Endometrium (tissue), 2 donors: Measurements from ENCODE around the gene ALDH1L1.

ENCODE experiments used
- FAIRE-seq: peaks from 2 replicates; lab custom pipeline; 2012; peaks lifted over from hg19 to GRCh38; lab: Jason Lieb, UNC
- donor health status: control.
- donor health status: control.

The ALDH1L1 gene

GRCh38 chr3:126194713-126195305, 14.4 kb upstream of the ALDH1L1 start:
- FAIRE-seq: no peak

GRCh38 chr3:126191246-126191645, 10.9 kb upstream of the ALDH1L1 start:
- FAIRE-seq: no peak

DNA sequence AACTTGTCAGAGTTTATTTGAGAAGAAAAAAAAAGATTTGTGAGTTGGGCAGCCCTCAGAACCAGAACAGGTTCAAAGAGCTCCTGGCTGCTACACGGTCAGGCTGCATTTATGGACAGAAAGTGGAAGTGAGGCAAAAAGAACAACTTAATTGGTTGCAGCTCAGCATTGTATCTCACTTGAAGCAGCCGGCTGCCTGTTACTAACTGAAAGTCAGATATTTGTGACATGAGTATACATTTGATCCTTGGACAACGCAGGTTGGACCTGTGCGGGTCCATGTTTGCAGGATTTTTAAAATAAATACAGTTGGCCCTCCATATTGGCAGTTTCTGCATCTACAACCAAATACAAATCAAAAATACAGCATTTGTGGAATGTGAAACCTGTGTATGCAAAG, 7.5 kb upstream of the ALDH1L1 start:
- FAIRE-seq: no peak

DNA sequence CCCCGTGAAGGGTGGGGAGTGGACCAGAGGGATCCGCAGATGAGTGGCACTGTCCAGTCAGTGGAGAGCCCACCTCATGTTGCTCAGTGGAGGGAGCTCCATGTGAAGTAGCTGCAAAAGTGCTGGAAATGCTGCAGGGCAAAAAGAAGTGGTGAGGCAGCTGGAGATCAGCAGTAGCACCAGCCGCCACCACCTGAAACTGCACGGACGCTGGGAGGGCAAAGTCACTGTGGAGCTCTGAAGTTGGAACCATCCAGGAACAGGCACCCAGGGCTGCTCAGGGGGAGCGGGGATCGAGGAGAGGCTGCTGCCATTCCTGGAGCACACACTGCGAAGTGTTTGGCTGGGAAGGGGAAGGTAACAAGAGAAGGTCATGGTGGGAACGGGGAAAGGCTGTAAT, 6.4 kb upstream of the ALDH1L1 start:
- no peak for FAIRE-seq

GRCh38 chr3:126186271-126186670, 5.9 kb upstream of the ALDH1L1 start:
- no peak for FAIRE-seq

GRCh38 chr3:126184465-126185000, 4.1 kb upstream of the ALDH1L1 start:
- no peak for FAIRE-seq

DNA sequence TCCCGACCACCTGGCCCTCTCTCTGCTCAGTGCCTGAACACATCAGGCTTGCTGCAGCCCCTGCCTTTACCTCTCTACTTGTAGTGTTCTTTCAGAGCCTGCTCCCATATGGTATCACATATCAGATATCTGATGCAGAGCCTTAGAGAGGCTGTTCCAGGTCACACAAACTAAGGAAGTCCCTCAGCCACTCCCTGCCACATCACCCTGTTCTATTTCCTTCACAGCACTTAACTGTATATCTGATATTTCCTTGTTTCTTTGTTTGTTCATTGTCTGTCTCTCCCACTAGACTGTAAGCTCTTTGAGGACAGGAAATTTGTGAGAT, 976 bp upstream of the ALDH1L1 start:
- no peak for FAIRE-seq

GRCh38 chr3:126179825-126180476, 435 bp downstream of the ALDH1L1 start:
- FAIRE-seq: no peak

GRCh38 chr3:126170073-126170777, 10.2 kb downstream of the ALDH1L1 start:
- no peak for FAIRE-seq

DNA sequence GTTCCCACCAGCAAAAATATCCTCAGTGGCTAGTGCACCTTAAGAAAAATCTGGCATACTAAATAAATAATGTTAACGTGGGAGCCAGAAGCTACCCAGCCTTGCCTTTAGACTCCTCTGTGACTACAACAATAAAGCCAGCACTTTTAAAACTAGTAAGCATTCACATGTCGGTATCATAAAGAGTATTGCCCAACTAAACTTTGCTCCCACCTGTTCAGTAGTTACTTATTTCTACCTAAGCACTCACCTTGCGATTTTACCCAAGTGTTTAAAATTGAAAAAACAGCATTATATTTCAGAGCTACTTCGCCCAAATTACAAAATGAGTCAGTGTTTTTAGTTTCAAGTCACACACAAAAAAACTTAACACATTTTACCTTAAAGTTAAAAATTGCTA, 12.8 kb downstream of the ALDH1L1 start:
- no peak for FAIRE-seq

DNA sequence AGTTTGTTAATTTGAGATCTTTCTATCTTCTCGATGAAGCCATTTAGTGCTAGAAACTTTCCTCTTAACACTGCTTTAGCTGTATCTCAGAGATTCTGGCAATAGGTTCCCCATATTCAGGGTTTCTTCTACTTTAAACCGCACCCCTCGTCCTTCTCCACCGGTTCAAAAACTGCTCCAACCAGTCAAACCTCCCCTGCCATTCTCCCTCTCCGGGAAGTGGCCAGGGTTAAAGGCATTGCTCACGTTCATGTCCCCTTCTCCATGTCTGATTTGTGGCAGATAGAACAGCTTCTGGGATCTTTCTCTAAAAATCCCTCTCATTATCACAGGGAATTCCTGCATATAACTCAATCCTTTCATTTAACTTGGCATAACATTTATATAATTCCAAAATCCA, 14.4 kb downstream of the ALDH1L1 start:
- no peak for FAIRE-seq

DNA sequence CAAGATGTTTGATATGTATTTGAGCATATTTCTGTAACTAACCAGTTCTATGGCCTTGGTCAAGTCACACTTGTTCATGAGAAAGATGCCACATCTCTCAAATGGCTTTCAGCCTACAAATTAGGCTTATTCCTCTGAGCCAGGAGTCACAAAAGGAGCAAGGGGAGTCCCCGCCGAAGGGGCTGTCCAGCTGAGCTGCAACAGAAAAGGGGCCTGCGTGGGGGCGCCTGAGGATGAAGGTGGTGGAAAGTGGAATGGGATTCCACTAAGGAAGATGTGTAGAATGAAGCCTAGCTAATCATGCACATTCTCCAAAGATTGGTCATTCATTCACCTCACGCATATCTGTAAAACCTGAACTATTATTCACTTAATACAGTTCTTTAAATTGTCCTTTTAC, 19.1 kb downstream of the ALDH1L1 start:
- FAIRE-seq: no peak

DNA sequence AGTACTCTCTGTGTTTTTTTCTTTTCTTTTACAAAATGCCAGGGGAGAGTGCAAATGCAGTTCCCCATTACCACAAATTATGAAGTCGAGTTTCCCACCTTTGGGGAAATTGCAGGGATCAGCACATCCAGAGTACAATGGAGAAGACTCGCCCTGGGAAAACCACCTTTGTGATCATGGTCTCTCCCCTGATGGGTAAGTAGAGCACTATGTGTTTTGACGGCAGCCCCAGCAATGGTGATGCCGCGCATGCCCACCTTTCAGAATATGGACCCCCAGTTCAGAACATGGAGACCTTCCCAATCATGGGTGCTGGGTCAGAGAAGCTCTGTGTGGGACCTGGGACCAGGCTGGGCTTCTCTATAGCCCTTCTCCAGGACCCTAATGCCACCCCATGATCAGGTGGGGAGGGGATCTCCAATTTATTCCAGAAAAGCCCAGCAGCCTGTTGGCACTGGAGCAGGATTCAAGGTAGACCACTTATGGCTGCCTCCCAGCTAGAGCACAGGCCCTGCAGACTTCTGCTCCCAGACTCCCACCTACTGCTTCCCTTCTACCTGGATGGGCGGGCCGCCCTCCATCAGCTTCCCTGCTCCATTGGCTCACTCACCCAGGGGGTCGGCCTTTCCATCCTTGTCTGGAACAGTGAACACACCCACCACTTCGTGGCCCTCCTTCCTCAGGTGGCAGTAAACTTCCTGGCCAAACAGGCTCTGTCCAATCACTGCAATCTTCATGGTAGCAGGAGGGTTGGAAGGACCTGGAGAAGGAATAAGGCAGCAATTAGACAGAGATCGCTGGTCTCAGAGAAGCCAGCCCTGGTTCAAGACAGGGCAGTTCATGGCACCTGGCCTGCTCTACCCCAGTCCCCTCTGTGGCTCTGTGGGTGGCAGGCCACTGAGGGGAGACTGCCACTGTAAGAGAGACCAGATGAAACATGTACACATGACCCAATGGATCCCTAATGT, 19.9 kb downstream of the ALDH1L1 start:
- no peak for FAIRE-seq

DNA sequence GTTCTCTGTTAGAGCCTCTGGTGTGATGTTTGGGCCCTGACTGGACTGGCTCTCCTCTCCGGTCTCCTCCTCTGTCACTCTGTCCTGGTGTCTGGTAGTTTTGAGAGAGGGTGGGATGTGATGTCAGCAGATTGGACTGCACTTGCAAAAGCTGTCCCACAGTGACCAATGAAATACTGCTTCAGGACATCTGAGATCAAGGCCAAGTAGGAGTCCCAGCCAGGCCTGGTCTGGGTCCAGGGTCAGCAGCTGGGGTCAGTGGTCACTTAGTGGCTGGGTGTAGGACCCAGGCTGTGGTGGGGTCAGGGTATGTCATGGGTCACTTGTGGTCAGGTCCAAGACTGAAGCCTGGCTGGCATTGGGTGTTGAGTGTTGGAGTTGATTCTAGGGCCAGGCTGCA, 20.9 kb downstream of the ALDH1L1 start:
- FAIRE-seq: no peak

- FAIRE-seq: no peak
Measured at GRCh38 chr3:126158912-126159454, 21.4 kb downstream of the ALDH1L1 start.

DNA sequence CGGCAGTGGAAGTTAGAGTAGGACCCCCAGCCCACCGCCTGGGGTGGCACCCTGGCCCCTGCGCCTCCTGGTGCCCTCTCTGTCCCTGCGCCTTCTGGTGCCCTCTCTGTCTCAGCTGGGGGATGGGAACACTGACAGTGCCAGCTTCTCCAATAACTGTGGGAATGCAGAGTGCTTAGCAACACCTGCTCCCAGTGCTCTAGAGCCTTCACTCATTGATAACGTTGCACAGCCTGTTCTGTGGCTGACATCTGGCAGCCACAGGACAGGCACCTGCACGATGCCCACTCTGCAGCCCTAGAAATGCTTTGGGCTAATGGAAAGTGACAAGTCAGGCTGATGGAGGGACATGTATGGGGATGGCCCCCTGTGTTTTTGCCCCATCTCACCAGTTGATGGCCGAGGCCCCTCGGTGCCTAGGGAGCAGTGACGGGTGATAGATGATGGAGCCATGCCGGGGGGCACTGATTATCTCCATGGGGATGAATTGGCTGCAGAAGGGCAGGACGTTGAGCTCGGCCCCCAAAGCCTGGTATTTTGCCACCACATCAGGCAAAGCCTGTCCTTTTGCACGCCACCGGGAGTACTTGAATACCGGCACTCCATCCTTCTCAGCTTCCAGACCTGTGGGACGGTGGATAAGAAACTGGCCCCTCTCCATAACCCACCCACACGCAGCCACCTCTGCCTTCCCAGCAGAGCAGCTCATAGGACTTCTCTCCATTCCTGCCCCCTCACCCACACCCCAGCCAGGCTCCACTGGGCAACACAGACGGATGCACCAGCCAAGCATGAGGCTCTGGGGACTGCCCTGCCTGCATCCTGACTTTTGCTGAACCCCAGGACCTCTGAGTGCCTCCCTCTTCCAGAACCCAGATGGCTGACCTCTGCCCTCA, 22.1 kb downstream of the ALDH1L1 start:
- no peak for FAIRE-seq

DNA sequence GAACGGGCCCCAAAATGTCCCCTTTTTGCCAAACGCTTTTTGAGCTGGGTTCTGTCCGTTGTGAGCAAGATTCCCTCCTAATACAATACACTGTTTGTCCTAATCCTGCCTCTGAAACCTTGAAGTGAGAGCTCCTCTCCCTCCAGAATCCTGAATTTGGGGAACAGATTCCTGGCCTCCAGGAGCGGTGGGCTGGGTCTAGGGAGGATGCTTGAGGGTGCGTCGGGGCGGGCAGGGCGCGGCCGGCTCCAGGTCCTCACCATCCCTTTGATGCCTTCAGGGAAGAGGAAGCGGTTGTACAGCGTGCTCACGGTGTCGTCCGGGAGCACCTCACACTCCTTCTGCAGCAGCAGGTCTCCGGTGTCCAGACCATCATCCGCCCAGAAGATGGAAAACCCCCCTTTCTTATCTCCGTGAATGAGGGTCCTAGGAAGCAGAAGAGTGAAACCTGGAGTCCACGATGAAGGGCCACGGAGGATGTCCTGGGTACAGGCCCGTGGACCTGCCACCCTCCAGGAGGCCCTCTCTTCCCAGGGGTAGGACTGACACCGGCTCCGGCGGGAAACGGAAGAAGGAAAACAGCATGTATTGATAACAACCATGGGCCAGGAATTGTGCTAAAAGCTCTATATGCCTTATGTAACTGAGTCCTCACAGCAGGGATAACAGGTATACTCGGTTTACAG, 23.2 kb downstream of the ALDH1L1 start:
- FAIRE-seq: no peak

- no peak for FAIRE-seq
Measured at GRCh38 chr3:126156468-126156867, 23.9 kb downstream of the ALDH1L1 start.

DNA sequence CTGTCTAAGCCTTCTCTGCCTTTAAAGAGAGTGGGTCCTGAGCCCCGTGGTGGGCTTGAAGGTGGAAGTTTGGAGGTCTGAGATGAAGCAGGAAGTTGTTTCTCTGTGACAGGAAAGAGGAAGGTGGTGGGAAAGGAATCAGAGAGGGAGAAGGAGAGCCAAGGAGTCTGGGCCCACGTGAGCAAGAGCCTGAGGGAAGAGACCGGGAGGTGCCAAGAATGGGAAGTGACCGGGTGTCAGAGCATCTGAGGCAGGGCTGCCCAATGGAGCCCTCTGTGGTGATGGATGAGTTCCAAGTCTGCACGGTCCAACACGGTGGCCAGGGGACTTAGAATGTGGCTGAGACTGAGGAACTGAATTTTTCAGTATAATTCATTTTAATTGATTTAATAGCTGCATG, 24.6 kb downstream of the ALDH1L1 start:
- FAIRE-seq: no peak

GRCh38 chr3:126155280-126155640, 25.1 kb downstream of the ALDH1L1 start:
- no peak for FAIRE-seq
